Keratinocyte (primary cell): ENCODE measurements around the gene TSHZ1. TPM values are rescaled to one million over a fixed set of nuclear protein-coding genes. Genes with fewer than 3 reads are reported as not detected.

ENCODE experiments used
- DNase-seq: peaks from one replicate; pipeline ENCODE4 v3.0.0-alpha.2; 2011; ENCODE audit warnings: low read depth, missing footprints, low spot score
- FAIRE-seq: peaks from 2 replicates; lab custom pipeline; 2011; peaks lifted over from hg19 to GRCh38; lab: Jason Lieb, UNC
- H2AFZ ChIP-seq: 2 replicates; pipeline ENCODE4 v1.6.0; 2012; ENCODE audit warnings: low read length, control low read depth, inconsistent platforms; ENCODE audit not compliant: control insufficient read depth
- H3K27ac ChIP-seq: 2 replicates; pipeline ENCODE4 v1.5.1; 2011; ENCODE audit warnings: low read length; ENCODE audit not compliant: control insufficient read depth, insufficient read depth
- H3K27me3 ChIP-seq: 3 replicates; pipeline ENCODE4 v1.6.0; 2011; ENCODE audit warnings: low read length; ENCODE audit not compliant: control insufficient read depth, insufficient read depth; ENCODE audit errors: extremely low read depth
- H3K36me3 ChIP-seq, 2 experiments: 2 replicates in 1 of 2; 3 replicates in 1 of 2; pipeline ENCODE4 v1.5.1; 2011; ENCODE audit warnings: low read length in 2 of 2, mild to moderate bottlenecking in 1 of 2; ENCODE audit not compliant: control insufficient read depth in 2 of 2, insufficient read depth in 2 of 2; ENCODE audit errors: extremely low read depth in 1 of 2
- H3K4me1 ChIP-seq: 3 replicates; pipeline ENCODE4 v1.5.1; 2011; ENCODE audit warnings: low read length; ENCODE audit not compliant: control insufficient read depth, insufficient read depth; ENCODE audit errors: extremely low read depth
- H3K4me2 ChIP-seq: 3 replicates; pipeline ENCODE4 v1.6.0; 2011; ENCODE audit warnings: low read depth, low read length; ENCODE audit not compliant: control insufficient read depth, insufficient read depth; ENCODE audit errors: extremely low read depth
- H3K4me3 ChIP-seq, 3 experiments: fragments of 200-600 bp in 1 of 3; sonication (generic) in 1 of 3; 2 replicates in 2 of 3; 3 replicates in 1 of 3; pipeline ENCODE4 v1.5.1; 2011 to 2016; ENCODE audit warnings: low read length in 3 of 3, mild to moderate bottlenecking in 3 of 3, control low read depth in 2 of 3, inconsistent platforms in 1 of 3, low read depth in 1 of 3, mixed read lengths in 1 of 3, mixed run types in 1 of 3, moderate library complexity in 1 of 3; ENCODE audit not compliant: control insufficient read depth in 2 of 3, insufficient read depth in 2 of 3; ENCODE audit errors: extremely low read depth in 1 of 3
- H3K79me2 ChIP-seq: 2 replicates; pipeline ENCODE4 v1.6.0; 2012; ENCODE audit warnings: low read length; ENCODE audit not compliant: control insufficient read depth, insufficient read depth
- H3K9ac ChIP-seq: 3 replicates; pipeline ENCODE4 v1.6.0; 2011; ENCODE audit warnings: low read length; ENCODE audit not compliant: control insufficient read depth, insufficient read depth; ENCODE audit errors: extremely low read depth
- H3K9me1 ChIP-seq: 3 replicates; pipeline ENCODE4 v1.6.0; 2011; ENCODE audit warnings: low read length; ENCODE audit not compliant: control insufficient read depth, insufficient read depth; ENCODE audit errors: extremely low read depth
- H3K9me3 ChIP-seq: 2 replicates; pipeline ENCODE4 v1.5.1; 2012; ENCODE audit warnings: low read depth, low read length; ENCODE audit not compliant: control insufficient read depth
- H4K20me1 ChIP-seq: 3 replicates; pipeline ENCODE4 v1.6.0; 2011; ENCODE audit warnings: low read length; ENCODE audit not compliant: control insufficient read depth, insufficient read depth; ENCODE audit errors: extremely low read depth
- EZH2 ChIP-seq: IDR thresholded peaks from one replicate; pipeline ENCODE4 v1.6.1; 2012; ENCODE audit warnings: inconsistent platforms, mild to moderate bottlenecking, low read length, moderate library complexity
- dilution Hi-C: fragments of 300-500 bp; cut with MboI; formaldehyde crosslinking; loops from one replicate; pipeline ENCODE4 v1.7.0; 2020; ENCODE audit warnings: low sequenced_read_pairs; ENCODE audit not compliant: extremely low pct_ligation_motif_present
- polyA plus RNA-seq, 5 experiments: library from polyadenylated mRNA; depleted of rRNA in 3 of 5; stranded (reverse) in 3 of 5; stranded (forward) in 1 of 5; unstranded in 1 of 5; fragments of >200 nt; gene quantifications; 1 replicate in 1 of 5; 2 replicates in 3 of 5; 3 replicates in 1 of 5; pipeline versions ENCODE4 v1.2.1 to v1.2.3, GENCODE V29; 2011 to 2012; ENCODE audit warnings: missing spikeins in 2 of 5, low read depth in 1 of 5, low replicate concordance in 1 of 5
- TF ChIP-seq, protein P1 (sequence below), 3 experiments: IDR thresholded peaks in 1 of 3; conservative IDR thresholded peaks in 1 of 3; optimal IDR thresholded peaks in 1 of 3; 2 replicates in 2 of 3; 3 replicates in 1 of 3; pipeline versions ENCODE3 to v1.5.1; 2011; ENCODE audit warnings: low read length in 3 of 3, mild to moderate bottlenecking in 3 of 3, moderate library complexity in 2 of 3, control low read depth in 1 of 3, inconsistent platforms in 1 of 3; ENCODE audit not compliant: insufficient read depth in 2 of 3; ENCODE audit errors: extremely low read depth in 1 of 3

The TSHZ1 gene
- polyA plus RNA-seq, 1 donor (not counting 4 experiments of a cell fraction or from before 2014, with no cell fraction given) = 2.2 TPM

DNA sequence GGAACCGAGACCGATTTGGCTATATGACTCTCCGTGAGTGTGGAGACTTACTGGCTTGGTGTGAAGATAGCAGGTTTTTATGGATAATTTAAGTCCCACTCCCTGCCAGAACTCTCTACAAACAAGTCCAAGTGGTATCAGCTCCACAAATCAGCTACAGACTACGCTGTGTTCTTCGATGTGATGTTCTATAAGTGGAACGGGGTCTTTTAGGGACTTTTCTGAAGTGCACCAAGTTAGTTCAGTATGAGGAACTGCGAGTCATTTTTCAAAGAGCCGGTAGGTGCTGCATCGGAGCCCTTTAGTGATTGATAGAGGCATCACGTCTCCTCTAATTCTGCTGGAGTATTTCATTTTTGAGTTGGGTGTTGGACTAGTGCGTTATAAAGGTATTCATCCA, 107.1 kb downstream of the TSHZ1 start:
- H3K4me1 ChIP-seq = no peaks in the 10 kb centered on the region
- H3K4me3 ChIP-seq = no peak overlapping the region
- no peak for TF ChIP-seq EZH2
- no peaks in the 10 kb centered on the region for H3K27me3 ChIP-seq
- FAIRE-seq = no peak
- H3K36me3 ChIP-seq = no peaks in the 10 kb centered on the region
- no peaks in the 10 kb centered on the region for H4K20me1 ChIP-seq
- dilution Hi-C loops = no loop called here
- no peaks in the 10 kb centered on the region for H3K9me1 ChIP-seq
- H2AFZ ChIP-seq = no peak overlapping the region
- no peaks in the 10 kb centered on the region for H3K79me2 ChIP-seq
- H3K27ac ChIP-seq = no peak overlapping the region
- no peak overlapping the region for H3K9ac ChIP-seq
- DNase-seq = no peak
- no peaks in the 10 kb centered on the region for H3K9me3 ChIP-seq
- H3K4me2 ChIP-seq = no peak overlapping the region

DNA sequence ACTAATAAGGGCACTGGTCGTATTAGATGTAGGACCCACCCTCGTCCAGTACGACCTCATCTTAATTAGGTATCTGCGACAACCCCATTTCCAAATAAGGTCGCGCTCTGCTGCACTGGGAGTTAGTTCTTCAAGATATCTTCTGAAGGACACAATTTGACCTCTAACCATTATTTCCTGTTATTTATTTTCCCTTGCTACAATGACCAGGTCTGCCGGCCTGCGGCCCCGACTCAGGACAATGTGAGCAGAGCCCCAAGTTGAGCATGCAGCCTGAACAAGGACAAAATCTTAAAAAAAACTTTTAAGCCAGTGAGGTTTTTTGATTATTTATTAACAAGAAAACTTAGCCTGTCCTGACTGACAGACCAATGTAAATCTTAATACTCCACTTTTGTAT, 109.3 kb downstream of the TSHZ1 start:
- Histone ChIP-seq H2AFZ (no peak overlapping the region), H3K27me3 (no peaks in the 10 kb centered on the region), H3K9me1 (no peaks in the 10 kb centered on the region), H3K27ac (no peak overlapping the region), H3K36me3 (no peaks in the 10 kb centered on the region), H3K4me3 (no peak overlapping the region), H3K79me2 (no peaks in the 10 kb centered on the region), H3K9me3 (no peaks in the 10 kb centered on the region), H3K9ac (no peak overlapping the region), H3K4me1 (no peaks in the 10 kb centered on the region), H4K20me1 (no peaks in the 10 kb centered on the region), H3K4me2 (no peak overlapping the region)
- no peak for FAIRE-seq
- dilution Hi-C loops = no loop called here
- DNase-seq = no peak
- no peak for TF ChIP-seq EZH2
- TF ChIP-seq, protein P1, sequence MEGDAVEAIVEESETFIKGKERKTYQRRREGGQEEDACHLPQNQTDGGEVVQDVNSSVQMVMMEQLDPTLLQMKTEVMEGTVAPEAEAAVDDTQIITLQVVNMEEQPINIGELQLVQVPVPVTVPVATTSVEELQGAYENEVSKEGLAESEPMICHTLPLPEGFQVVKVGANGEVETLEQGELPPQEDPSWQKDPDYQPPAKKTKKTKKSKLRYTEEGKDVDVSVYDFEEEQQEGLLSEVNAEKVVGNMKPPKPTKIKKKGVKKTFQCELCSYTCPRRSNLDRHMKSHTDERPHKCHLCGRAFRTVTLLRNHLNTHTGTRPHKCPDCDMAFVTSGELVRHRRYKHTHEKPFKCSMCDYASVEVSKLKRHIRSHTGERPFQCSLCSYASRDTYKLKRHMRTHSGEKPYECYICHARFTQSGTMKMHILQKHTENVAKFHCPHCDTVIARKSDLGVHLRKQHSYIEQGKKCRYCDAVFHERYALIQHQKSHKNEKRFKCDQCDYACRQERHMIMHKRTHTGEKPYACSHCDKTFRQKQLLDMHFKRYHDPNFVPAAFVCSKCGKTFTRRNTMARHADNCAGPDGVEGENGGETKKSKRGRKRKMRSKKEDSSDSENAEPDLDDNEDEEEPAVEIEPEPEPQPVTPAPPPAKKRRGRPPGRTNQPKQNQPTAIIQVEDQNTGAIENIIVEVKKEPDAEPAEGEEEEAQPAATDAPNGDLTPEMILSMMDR (optimal IDR thresholded peaks at IDR 0.05 in 1 of 3, IDR thresholded peaks at IDR 0.05 in 1 of 3, conservative IDR thresholded peaks at IDR 0.05 in 1 of 3; ENCODE audit: extremely low read depth in 1 of 3, insufficient read depth in 2 of 3, low read length in 3 of 3) = no peak

DNA sequence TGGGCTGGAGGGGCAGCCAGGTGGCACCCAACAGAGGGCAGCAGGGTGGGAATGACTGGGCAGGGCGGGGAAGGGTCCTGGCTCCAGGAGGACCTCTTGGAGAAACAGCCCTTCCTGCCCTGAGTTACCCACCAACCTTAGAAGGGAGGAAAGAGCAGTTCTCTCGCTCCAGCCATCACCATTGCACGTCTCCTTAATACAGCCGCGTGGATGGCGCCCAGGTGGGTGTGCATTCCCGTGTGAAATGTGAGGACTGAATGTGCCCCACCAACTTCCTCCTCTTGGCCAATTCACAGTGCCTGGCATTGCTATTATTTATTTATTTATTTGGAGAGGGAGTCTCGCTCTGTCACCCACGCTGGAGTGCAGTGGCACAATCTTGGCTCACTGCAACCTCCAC, 109.9 kb downstream of the TSHZ1 start:
- H3K27me3 ChIP-seq = no peaks in the 10 kb centered on the region
- H3K4me2 ChIP-seq = no peak overlapping the region
- H4K20me1 ChIP-seq = no peaks in the 10 kb centered on the region
- H3K27ac ChIP-seq = no peak overlapping the region
- no peaks in the 10 kb centered on the region for H3K36me3 ChIP-seq
- H3K9me3 ChIP-seq = no peaks in the 10 kb centered on the region
- FAIRE-seq (no peak), DNase-seq (no peak)
- no peak overlapping the region for H2AFZ ChIP-seq
- TF ChIP-seq, protein P1 (optimal IDR thresholded peaks at IDR 0.05 in 1 of 3, IDR thresholded peaks at IDR 0.05 in 1 of 3, conservative IDR thresholded peaks at IDR 0.05 in 1 of 3; ENCODE audit: extremely low read depth in 1 of 3, insufficient read depth in 2 of 3, low read length in 3 of 3) = no peak
- TF ChIP-seq EZH2 = no peak
- H3K9me1 ChIP-seq = no peaks in the 10 kb centered on the region
- no peak overlapping the region for H3K4me3 ChIP-seq
- H3K79me2 ChIP-seq = no peaks in the 10 kb centered on the region
- no peaks in the 10 kb centered on the region for H3K4me1 ChIP-seq
- no peak overlapping the region for H3K9ac ChIP-seq
- dilution Hi-C loops = no loop called here
